Measurements from ENCODE around the gene NTN4.
"Not testable (repeated sequence)": the region's sequence is repeated elsewhere in the genome, so short reads cannot be mapped to it uniquely, and the experiment has no call there.

The NTN4 gene

GRCh38 chr12:95705143-95705542, 85.4 kb downstream of the NTN4 start:
- no peak for DNase-seq

- DNase-seq, result no peak
These were observed 86.6 kb downstream of the NTN4 start for GRCh38 chr12:95703986-95704385.

- no peak for DNase-seq
These were observed 88.7 kb downstream of the NTN4 start for GRCh38 chr12:95701722-95702418.

- no peak for DNase-seq
These were observed 89.3 kb downstream of the NTN4 start for GRCh38 chr12:95701275-95701674.

GRCh38 chr12:95700316-95700785, 90.2 kb downstream of the NTN4 start:
- DNase-seq, result peak; percentile 26

GRCh38 chr12:95699579-95699978, 91.0 kb downstream of the NTN4 start:
- no peak for DNase-seq

GRCh38 chr12:95694136-95694535, 96.4 kb downstream of the NTN4 start:
- no peak for DNase-seq

GRCh38 chr12:95693689-95694088, 96.9 kb downstream of the NTN4 start:
- no peak for DNase-seq

GRCh38 chr12:95690861-95691635, 99.5 kb downstream of the NTN4 start:
- DNase-seq, result no peak

- no peak for DNase-seq
These were observed 102.6 kb downstream of the NTN4 start for GRCh38 chr12:95687937-95688336.

GRCh38 chr12:95683418-95683817, 107.1 kb downstream of the NTN4 start:
- no peak for DNase-seq

GRCh38 chr12:95681210-95681765, 109.3 kb downstream of the NTN4 start:
- no peak for DNase-seq

- DNase-seq, result no peak
These were observed 111.9 kb downstream of the NTN4 start for GRCh38 chr12:95678684-95679083.

- DNase-seq, result not testable (repeated sequence)
These were observed 112.8 kb downstream of the NTN4 start for GRCh38 chr12:95677782-95678181.

- peak; percentile 75 for DNase-seq
These were observed 115.9 kb downstream of the NTN4 start for GRCh38 chr12:95674631-95675030.

GRCh38 chr12:95674163-95674562, 116.4 kb downstream of the NTN4 start:
- peak; percentile 24 for DNase-seq

- DNase-seq, result no peak
These were observed 117.0 kb downstream of the NTN4 start for GRCh38 chr12:95673576-95673975.

- no peak for DNase-seq
These were observed 118.4 kb downstream of the NTN4 start for GRCh38 chr12:95672166-95672565.

- DNase-seq, result no peak
These were observed 119.3 kb downstream of the NTN4 start for GRCh38 chr12:95671265-95671664.

GRCh38 chr12:95663525-95663924, 127.0 kb downstream of the NTN4 start:
- DNase-seq, result no peak

GRCh38 chr12:95661360-95661759, 129.2 kb downstream of the NTN4 start:
- DNase-seq, result no peak

GRCh38 chr12:95658386-95658785, 132.2 kb downstream of the NTN4 start:
- no peak for DNase-seq

GRCh38 chr12:95654665-95655064, 135.9 kb downstream of the NTN4 start:
- DNase-seq, result not testable (repeated sequence)
